ENCODE results near the gene DHRS13. TPM values are rescaled to one million over a fixed set of nuclear protein-coding genes. Genes with fewer than 3 reads are reported as not detected.

Gene DHRS13
- total RNA-seq (2014; rRNA removed; shearing (Covaris generic)) (27.1 and 28.4 TPM in 2 replicates), total RNA-seq (2022) (27.2 and 29.2 TPM in 2 replicates), Bru-seq, nascent RNA (percentile 66 among the genes with signal in this experiment), BruChase-seq, experiment 1, labeled RNA remaining after a 6-hour chase (percentile 71 among the genes with signal in this experiment), BruChase-seq, experiment 2, labeled RNA remaining after a 2-hour chase (percentile 73 among the genes with signal in this experiment)
- long read RNA-seq, transcript DHRS13-202 (4 exons, 2,037 nt): major isoform, 20 of 64 reads
- long read RNA-seq, transcript DHRS13-201 (5 exons, 1,921 nt): minor isoform, 14 of 64 reads
- long read RNA-seq, partial matches to known transcripts: 3 of 64 reads
- long read RNA-seq, other reads (novel, unspliced or antisense): 26 of 64 reads

GRCh38 chr17:28902819-28903545 is at the start of gene DHRS13:
Gene DHRS13 (minus strand): TSS chr17:28903079. CDS start chr17:28902944, 135 bp downstream.
- Histone ChIP-seq H3K4me1 (ENCODE audit: insufficient read depth, low read length, poor library complexity, severe bottlenecking) (peaks cover 28% of the 10 kb centered on the region), H3K9me3 (ENCODE audit: low read length) (no peaks in the 10 kb centered on the region), H3K4me2 (ENCODE audit: low read length) (peak within 1 kb of the TSS; percentile 90), H3K4me3 (ENCODE audit: low read depth, low read length, poor library complexity, severe bottlenecking) (peak within 1 kb of the TSS; percentile 77), H4K20me1 (ENCODE audit: insufficient read depth, low read length) (no peaks in the 10 kb centered on the region), H3K27ac (ENCODE audit: low read depth, low read length, poor library complexity, severe bottlenecking) (peak within 1 kb of the TSS; percentile 80), H3K36me3 (ENCODE audit: insufficient read depth, low read length) (peaks cover 50% of the 10 kb centered on the region), H3K9me2 (ENCODE audit: insufficient read depth, low read length) (no peaks in the 10 kb centered on the region), H2AFZ (ENCODE audit: low read length) (peak within 1 kb of the TSS; percentile 33), H3K79me2 (ENCODE audit: insufficient read depth, low read depth, low read length) (peaks cover 16% of the 10 kb centered on the region; the same call in 1 of the 2 replicates)
- ChIA-PET CTCF (ENCODE audit: unreplicated experiment) (interaction anchor here (0.5 kb wide), 1 partner anchor 26 kb away, joined by 4 read pairs; no protein-coding TSS in a partner anchor), POLR2A (no interaction called here)
- intact Hi-C loops (cut with micrococcal nuclease; ENCODE audit: unreplicated experiment): loop anchor here (1.0 to 2.0 kb wide), 4 partner anchors 48 to 175 kb away; partner anchors contain the start of genes ERAL1, NEK8 and PHF12
- DNase-seq (ENCODE audit: low spot score): peak; percentile 97
- no TSS peak for BruUV-seq (replicated peaks)
- no peak for TF ChIP-seq EZH2phosphoT487 (IDR thresholded peaks at IDR 0.05; ENCODE audit: borderline replicate concordance, low read depth, low read length)
- peak; percentile 97 for TF ChIP-seq CTCF (conservative IDR thresholded peaks at IDR 0.05; ENCODE audit: low read length)

GRCh38 chr17:28951991-28952975 is 49.4 kb upstream of the DHRS13 start:
- TSS peak; percentile 96 for BruUV-seq (replicated peaks)
- peaks cover 24% of the 10 kb centered on the region for H3K4me1 ChIP-seq (ENCODE audit: insufficient read depth, low read length, poor library complexity, severe bottlenecking)
- peak overlapping the region; percentile 80 for H3K4me3 ChIP-seq (ENCODE audit: low read depth, low read length, poor library complexity, severe bottlenecking)
- H4K20me1 ChIP-seq (ENCODE audit: insufficient read depth, low read length): no peaks in the 10 kb centered on the region
- peak overlapping the region; percentile 86 for H3K4me2 ChIP-seq (ENCODE audit: low read length)
- H3K9me2 ChIP-seq (ENCODE audit: insufficient read depth, low read length): no peaks in the 10 kb centered on the region
- ChIA-PET CTCF (ENCODE audit: unreplicated experiment) (interaction anchor here (0.6 to 1.2 kb wide), 2 partner anchors 13 to 228 kb away, joined by 6 read pairs; partner anchors contain the start of gene MYO18A), POLR2A (interaction anchor here (0.6 to 1.6 kb wide), 9 partner anchors 17 to 381 kb away, joined by 3 to 8 read pairs (median 3); partner anchors contain the start of genes PIGS and RPL23A)
- H3K79me2 ChIP-seq (ENCODE audit: insufficient read depth, low read depth, low read length): peaks cover 36% of the 10 kb centered on the region
- intact Hi-C loops (cut with micrococcal nuclease; ENCODE audit: unreplicated experiment): loop anchor here (2.0 kb wide), 1 partner anchor 49 kb away; the partner anchor contains the start of gene DHRS13
- H3K27ac ChIP-seq (ENCODE audit: low read depth, low read length, poor library complexity, severe bottlenecking): peak overlapping the region; percentile 89
- peak overlapping the region; percentile 68; the same call in 1 of the 2 replicates for H2AFZ ChIP-seq (ENCODE audit: low read length)
- DNase-seq (ENCODE audit: low spot score): peak; percentile 99
- no peak for TF ChIP-seq EZH2phosphoT487 (IDR thresholded peaks at IDR 0.05; ENCODE audit: borderline replicate concordance, low read depth, low read length)
- no peak for TF ChIP-seq CTCF (conservative IDR thresholded peaks at IDR 0.05; ENCODE audit: low read length)
- peaks cover 27% of the 10 kb centered on the region for H3K36me3 ChIP-seq (ENCODE audit: insufficient read depth, low read length)
- no peaks in the 10 kb centered on the region for H3K9me3 ChIP-seq (ENCODE audit: low read length)
